H4 (cell line): ENCODE results near the gene FILIP1L. TPM values are rescaled to one million over a fixed set of nuclear protein-coding genes. Genes with fewer than 3 reads are reported as not detected.

Experiments
- DNase-seq: peaks from one replicate; pipeline ENCODE4 v3.0.0-alpha.2; 2015; ENCODE audit warnings: low spot score
- total RNA-seq: library from RNA; depleted of rRNA; stranded (reverse); fragments of >200 nt; shearing (Covaris generic); gene quantifications from 2 replicates; pipeline ENCODE4 v1.2.3, GENCODE V29; 2014

The FILIP1L gene
- total RNA-seq, 1 experiment from 2014 or later, result 37.8 TPM

- no peak for DNase-seq
Observed at GRCh38 chr3:100044369-100044768, 69.9 kb downstream of the FILIP1L start.

GRCh38 chr3:100043271-100043670 is 71.0 kb downstream of the FILIP1L start:
- DNase-seq, result no peak

- peak; percentile 87 for DNase-seq
Observed at GRCh38 chr3:100042166-100042981, 71.9 kb downstream of the FILIP1L start.

GRCh38 chr3:100041328-100041749 is 73.0 kb downstream of the FILIP1L start:
- peak; percentile 67 for DNase-seq

- no peak for DNase-seq
Observed at GRCh38 chr3:100040451-100041225, 73.7 kb downstream of the FILIP1L start.

- no peak for DNase-seq
Observed at GRCh38 chr3:100039075-100039474, 75.2 kb downstream of the FILIP1L start.

- peak; percentile 61 for DNase-seq
Observed at GRCh38 chr3:100033903-100034471, 80.3 kb downstream of the FILIP1L start.

GRCh38 chr3:100033184-100033583 is 81.1 kb downstream of the FILIP1L start:
- DNase-seq, result peak; percentile 64

- peak; percentile 28 for DNase-seq
Observed at GRCh38 chr3:100032243-100032642, 82.1 kb downstream of the FILIP1L start.

GRCh38 chr3:100030914-100031425 is 83.3 kb downstream of the FILIP1L start:
- no peak for DNase-seq

GRCh38 chr3:100030346-100030745 is 84.0 kb downstream of the FILIP1L start:
- no peak for DNase-seq

- no peak for DNase-seq
Observed at GRCh38 chr3:100029689-100030088, 84.6 kb downstream of the FILIP1L start.

- DNase-seq, result no peak
Observed at GRCh38 chr3:100029052-100029451, 85.2 kb downstream of the FILIP1L start.

GRCh38 chr3:100027321-100027720 is 87.0 kb downstream of the FILIP1L start:
- no peak for DNase-seq

- no peak for DNase-seq
Observed at GRCh38 chr3:100024520-100025303, 89.6 kb downstream of the FILIP1L start.

GRCh38 chr3:100023595-100023994 is 90.7 kb downstream of the FILIP1L start:
- DNase-seq, result no peak

- DNase-seq, result no peak
Observed at GRCh38 chr3:100023150-100023549, 91.2 kb downstream of the FILIP1L start.

- DNase-seq, result no peak
Observed at GRCh38 chr3:100022506-100022905, 91.8 kb downstream of the FILIP1L start.

- DNase-seq, result no peak
Observed at GRCh38 chr3:100020876-100021644, 93.2 kb downstream of the FILIP1L start.

- DNase-seq, result no peak
Observed at GRCh38 chr3:100019719-100020118, 94.6 kb downstream of the FILIP1L start.

- no peak for DNase-seq
Observed at GRCh38 chr3:100018806-100019205, 95.5 kb downstream of the FILIP1L start.
